Neural crest cell (in vitro differentiated cells): ENCODE data around the gene LIMK1. TPM values are rescaled to one million over a fixed set of nuclear protein-coding genes. Genes with fewer than 3 reads are reported as not detected.

Experiments used
- DNase-seq: peaks from one replicate; pipeline ENCODE4 v3.0.0; 2021; ENCODE audit warnings: low read depth, mixed read lengths, low spot score
- H3K27ac Mint-ChIP-seq: one replicate; pipeline ENCODE4 v1.8.0; 2021; ENCODE audit warnings: mild to moderate bottlenecking, mixed read lengths; ENCODE audit not compliant: unreplicated experiment
- H3K27me3 Mint-ChIP-seq: 2 replicates; pipeline ENCODE4 v1.8.0; 2021; ENCODE audit warnings: low read depth, mild to moderate bottlenecking, mixed read lengths
- H3K36me3 Mint-ChIP-seq: 2 replicates; pipeline ENCODE4 v1.8.0; 2021; ENCODE audit warnings: low read depth, mild to moderate bottlenecking, mixed read lengths
- H3K4me1 Mint-ChIP-seq: 2 replicates; pipeline ENCODE4 v1.8.0; 2021; ENCODE audit warnings: mixed read lengths
- H3K4me3 Mint-ChIP-seq: one replicate; pipeline ENCODE4 v1.8.0; 2021; ENCODE audit warnings: mild to moderate bottlenecking, mixed read lengths
- H3K9me3 Mint-ChIP-seq: 2 replicates; pipeline ENCODE4 v1.8.0; 2021; ENCODE audit warnings: mixed read lengths
- total RNA-seq: library from RNA; stranded (reverse); gene quantifications from 2 replicates; pipeline ENCODE4 v1.2.1, GENCODE V29; 2021
- TF ChIP-seq, protein P1 (sequence below): fragments of 200-600 bp; sonication (generic); conservative IDR thresholded peaks from 2 replicates; pipeline ENCODE4 v1.5.0; 2021; ENCODE audit warnings: antibody characterized with exemption, mild to moderate bottlenecking

The LIMK1 gene
- total RNA-seq, 1 donor from 2014 or later = 82.1 TPM

DNA sequence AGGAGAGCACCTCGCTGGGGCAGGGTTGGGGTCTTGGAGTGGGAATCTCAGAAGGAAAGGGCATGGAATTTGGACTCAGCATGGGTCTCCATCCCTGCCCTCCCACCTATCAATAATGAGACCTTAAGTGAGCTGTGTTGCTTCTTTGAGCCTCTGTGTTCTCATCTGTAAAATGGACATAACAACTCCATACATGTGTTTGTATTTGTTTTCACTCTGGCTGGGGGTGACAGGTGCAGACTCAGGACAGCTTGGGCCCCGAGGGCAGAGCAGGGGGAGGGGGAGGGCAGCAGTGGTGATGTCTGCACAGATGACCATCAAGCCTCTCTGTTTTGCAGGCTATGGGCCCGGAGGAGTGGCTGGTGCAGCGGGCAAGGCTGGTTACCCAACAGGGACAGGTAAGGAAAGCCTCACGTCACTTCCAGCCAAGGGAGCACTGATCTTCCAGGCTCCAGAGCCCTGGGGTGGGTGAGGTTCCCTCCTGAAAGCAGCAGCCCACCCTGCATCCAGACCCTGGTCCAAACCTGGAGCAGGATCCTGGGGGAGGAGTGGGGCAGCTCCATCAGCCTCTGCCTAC lies 35.7 kb upstream of the LIMK1 start:
- H3K36me3 Mint-ChIP-seq = no peaks in the 10 kb centered on the region
- H3K9me3 Mint-ChIP-seq = no peaks in the 10 kb centered on the region
- TF ChIP-seq, protein P1, sequence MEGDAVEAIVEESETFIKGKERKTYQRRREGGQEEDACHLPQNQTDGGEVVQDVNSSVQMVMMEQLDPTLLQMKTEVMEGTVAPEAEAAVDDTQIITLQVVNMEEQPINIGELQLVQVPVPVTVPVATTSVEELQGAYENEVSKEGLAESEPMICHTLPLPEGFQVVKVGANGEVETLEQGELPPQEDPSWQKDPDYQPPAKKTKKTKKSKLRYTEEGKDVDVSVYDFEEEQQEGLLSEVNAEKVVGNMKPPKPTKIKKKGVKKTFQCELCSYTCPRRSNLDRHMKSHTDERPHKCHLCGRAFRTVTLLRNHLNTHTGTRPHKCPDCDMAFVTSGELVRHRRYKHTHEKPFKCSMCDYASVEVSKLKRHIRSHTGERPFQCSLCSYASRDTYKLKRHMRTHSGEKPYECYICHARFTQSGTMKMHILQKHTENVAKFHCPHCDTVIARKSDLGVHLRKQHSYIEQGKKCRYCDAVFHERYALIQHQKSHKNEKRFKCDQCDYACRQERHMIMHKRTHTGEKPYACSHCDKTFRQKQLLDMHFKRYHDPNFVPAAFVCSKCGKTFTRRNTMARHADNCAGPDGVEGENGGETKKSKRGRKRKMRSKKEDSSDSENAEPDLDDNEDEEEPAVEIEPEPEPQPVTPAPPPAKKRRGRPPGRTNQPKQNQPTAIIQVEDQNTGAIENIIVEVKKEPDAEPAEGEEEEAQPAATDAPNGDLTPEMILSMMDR = no peak
- H3K27me3 Mint-ChIP-seq = peaks cover 19% of the 10 kb centered on the region
- no peak overlapping the region for H3K27ac Mint-ChIP-seq
- H3K4me1 Mint-ChIP-seq = peaks cover 5% of the 10 kb centered on the region
- DNase-seq = no peak
- no peak overlapping the region for H3K4me3 Mint-ChIP-seq

DNA sequence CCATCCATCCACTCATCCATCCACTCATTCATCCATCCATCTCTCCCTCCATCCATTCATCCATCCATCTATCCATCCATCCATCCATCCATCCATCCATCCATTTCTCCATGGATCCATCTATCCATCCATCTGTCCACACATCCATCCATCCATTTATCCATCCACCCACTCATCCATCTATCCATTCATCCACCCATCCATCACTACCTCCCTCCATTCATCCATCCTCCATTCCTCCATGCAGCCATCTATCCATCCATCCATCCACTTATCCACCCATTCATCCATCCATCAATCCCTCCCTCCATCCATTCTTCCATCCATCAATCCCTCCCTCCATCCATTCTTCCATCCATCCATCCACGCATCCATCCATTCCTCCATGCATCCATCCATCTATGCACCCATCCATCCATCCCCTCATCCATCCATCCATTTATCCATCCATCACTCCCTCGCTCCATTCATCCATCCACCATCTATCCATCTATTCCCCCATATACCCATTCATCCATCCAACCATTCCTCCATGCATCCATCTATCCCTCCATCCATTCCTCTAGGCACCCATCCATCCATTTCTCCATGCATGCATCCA lies 34.5 kb upstream of the LIMK1 start:
- no peaks in the 10 kb centered on the region for H3K36me3 Mint-ChIP-seq
- TF ChIP-seq, protein P1 = no peak
- H3K9me3 Mint-ChIP-seq = no peaks in the 10 kb centered on the region
- no peak overlapping the region for H3K4me3 Mint-ChIP-seq
- H3K27ac Mint-ChIP-seq = no peak overlapping the region
- no peak for DNase-seq
- no peaks in the 10 kb centered on the region for H3K4me1 Mint-ChIP-seq
- peaks cover 24% of the 10 kb centered on the region for H3K27me3 Mint-ChIP-seq

DNA sequence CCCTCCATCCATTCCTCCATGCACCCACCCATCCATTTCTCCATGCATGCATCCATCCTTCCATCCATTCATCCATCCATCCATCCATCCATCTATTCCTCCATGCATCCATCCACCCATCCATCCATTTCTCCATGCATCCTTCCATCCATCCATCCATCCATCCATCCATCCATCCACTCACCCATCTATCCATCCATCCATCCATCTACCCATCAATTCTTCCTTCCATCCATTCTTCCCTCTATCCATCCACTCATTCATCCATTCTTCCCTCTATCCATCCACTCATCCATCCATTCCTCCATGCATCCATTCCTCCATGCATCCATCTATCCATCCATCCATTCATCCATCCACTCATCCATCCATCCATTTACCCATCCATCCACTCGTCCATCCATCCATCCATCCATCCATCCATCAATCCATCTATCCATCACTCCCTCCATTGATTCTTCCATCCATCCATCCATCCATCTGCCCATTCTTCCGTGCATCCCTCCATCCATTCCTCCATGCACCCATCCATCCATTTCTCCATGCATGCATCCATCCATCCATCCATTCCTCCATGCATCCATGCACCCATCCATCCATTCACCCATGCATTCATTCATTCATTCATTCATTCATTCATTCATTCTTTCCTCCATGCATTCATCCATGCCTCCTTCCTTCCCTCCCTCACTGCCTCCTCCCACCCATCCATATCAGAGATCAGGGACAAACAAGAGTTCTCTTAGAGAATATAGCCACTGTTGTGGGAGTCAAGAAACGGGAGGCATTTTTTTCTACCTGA lies 33.4 kb upstream of the LIMK1 start:
- Mint-ChIP-seq H3K4me3 (no peak overlapping the region), H3K27ac (no peak overlapping the region), H3K4me1 (no peaks in the 10 kb centered on the region), H3K36me3 (no peaks in the 10 kb centered on the region), H3K9me3 (no peaks in the 10 kb centered on the region), H3K27me3 (peaks cover 31% of the 10 kb centered on the region)
- TF ChIP-seq, protein P1 = no peak
- DNase-seq = no peak

DNA sequence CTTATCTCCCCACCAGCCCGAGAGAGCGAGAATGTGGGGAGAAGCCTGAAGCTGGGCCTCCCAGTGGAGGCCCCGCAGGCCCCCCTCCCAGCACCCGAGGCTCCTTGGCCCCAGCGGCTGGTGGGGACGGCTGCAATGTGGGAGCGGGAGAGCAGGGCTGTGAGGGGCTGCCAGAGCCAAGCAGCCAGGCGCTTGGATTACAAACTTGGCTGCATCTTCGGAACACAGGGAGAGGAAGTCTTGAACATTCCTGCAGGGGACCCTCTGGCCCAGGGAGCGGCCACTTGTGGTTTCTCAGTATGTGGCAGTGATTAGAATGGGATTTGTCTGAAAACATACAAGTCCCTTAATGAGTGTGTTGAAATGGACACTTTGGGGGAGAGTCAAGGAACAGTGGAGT lies 32.4 kb upstream of the LIMK1 start:
- Mint-ChIP-seq H3K4me3 (no peak overlapping the region), H3K4me1 (no peaks in the 10 kb centered on the region), H3K27ac (no peak overlapping the region), H3K36me3 (no peaks in the 10 kb centered on the region), H3K9me3 (no peaks in the 10 kb centered on the region), H3K27me3 (peaks cover 31% of the 10 kb centered on the region)
- no peak for DNase-seq
- TF ChIP-seq, protein P1 = no peak

DNA sequence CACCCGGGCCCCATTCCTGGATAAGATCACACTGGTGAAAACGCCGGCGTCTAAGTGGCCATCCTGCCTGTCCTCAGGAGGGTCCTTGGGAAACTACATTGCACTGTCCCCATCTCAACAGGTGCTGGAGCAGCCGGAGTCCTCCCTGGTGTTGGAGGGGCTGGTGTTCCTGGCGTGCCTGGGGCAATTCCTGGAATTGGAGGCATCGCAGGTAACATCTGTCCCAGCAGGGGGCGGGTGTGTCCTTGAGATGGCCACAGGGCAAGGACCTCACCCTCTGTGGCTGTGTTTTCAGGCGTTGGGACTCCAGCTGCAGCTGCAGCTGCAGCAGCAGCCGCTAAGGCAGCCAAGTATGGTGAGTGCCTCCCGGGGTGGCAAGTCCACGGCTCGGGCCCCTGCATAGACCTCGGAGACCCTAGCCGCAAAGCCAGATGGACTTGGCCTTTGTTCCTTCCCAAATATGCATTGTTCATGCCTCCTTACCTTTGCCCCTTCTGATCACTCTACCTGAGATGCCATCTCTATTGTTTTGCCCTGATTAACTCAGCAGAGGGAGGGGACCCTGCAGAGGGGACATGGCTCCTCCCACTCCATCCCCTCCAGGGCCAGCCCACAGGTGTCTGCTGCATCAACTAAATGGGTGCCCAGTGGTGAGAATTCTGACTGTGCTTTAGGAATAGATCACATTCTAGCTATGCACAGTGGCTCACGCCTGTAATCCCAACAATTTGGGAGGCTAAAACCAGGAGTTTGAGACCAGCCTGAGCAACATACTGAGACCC lies 31.8 kb upstream of the LIMK1 start:
- TF ChIP-seq, protein P1 = peak; percentile 45
- Mint-ChIP-seq H3K36me3 (no peaks in the 10 kb centered on the region), H3K4me1 (no peaks in the 10 kb centered on the region), H3K27me3 (peaks cover 31% of the 10 kb centered on the region), H3K9me3 (no peaks in the 10 kb centered on the region), H3K4me3 (no peak overlapping the region), H3K27ac (no peak overlapping the region)
- peak; percentile 42 for DNase-seq
